ENCODE data around the gene CCDC141.

Gene CCDC141

GRCh38 chr2:178819992-178820391 is 229.9 kb downstream of the CCDC141 start:
- DNase-seq, result no peak

DNA sequence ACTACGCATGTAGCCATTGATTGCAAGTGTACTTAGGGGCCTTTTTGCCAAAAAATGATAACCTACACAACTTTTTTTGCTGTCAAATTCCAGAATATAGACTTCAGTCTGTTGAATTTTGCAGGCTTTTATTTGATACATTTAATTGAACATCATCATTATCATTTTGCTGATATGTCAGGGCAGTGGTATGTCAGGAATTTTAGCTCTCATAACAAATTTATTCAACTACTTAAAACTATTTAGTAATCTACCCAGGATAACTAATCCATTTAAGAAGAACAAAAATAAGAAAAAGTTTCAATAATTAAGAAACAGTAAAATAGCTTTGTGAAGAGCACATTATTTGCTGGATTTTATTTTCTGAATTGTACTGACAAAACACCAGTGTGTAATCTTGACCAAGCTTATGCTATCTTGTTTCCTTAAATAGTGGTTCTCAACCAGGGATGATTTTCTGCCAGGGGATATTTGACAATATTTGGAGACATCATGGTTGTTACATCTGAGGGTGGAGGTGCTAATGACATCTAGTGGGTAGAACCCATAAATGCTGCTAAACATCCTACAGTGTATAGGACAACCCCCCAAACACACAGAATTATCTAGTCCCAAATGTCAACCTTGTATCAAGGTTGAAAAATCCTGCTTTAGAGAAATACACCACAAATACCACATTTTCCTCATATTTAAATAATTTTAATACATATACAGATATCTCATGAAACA is 230.6 kb downstream of the CCDC141 start:
- DNase-seq, result no peak

DNA sequence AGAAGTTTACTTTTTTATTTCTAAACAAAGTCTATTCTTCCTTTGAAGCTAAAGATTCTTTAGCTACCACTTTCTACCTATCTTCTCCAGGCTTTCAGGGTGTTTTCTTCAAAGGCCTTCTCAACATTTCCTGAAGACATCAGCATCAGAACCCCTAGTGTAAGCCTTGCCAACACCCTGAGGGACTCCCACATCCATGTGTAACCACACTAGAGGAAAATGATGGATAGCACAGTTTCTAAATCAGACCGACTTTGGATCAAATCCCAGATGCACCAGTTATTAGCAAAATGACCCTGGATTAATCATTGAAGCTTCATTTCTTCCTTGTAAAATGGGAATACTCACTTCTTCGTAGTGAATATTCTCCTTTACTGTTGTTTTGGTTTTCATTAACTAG is 238.0 kb downstream of the CCDC141 start:
- DNase-seq, result no peak

DNA sequence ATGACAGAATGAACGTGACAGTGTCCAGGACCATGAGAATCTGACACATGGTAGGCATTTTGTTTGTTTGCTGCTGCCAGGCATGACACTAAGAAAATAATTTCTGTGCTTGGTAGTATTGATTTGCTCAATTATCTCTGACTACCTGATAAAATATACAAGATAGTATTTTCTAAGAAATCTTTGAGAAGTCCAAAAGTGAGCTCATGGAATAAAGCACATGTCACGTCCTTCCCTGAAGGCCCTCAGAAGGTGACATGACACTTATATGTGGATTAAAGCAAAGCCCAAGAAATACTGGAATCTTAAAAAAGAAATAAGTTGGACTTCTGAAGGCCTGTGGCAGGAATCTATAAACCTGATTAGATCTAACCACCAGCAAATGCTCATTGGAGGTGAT is 238.9 kb downstream of the CCDC141 start:
- DNase-seq, result no peak

GRCh38 chr2:178810422-178810821 is 239.5 kb downstream of the CCDC141 start:
- DNase-seq, result no peak

DNA sequence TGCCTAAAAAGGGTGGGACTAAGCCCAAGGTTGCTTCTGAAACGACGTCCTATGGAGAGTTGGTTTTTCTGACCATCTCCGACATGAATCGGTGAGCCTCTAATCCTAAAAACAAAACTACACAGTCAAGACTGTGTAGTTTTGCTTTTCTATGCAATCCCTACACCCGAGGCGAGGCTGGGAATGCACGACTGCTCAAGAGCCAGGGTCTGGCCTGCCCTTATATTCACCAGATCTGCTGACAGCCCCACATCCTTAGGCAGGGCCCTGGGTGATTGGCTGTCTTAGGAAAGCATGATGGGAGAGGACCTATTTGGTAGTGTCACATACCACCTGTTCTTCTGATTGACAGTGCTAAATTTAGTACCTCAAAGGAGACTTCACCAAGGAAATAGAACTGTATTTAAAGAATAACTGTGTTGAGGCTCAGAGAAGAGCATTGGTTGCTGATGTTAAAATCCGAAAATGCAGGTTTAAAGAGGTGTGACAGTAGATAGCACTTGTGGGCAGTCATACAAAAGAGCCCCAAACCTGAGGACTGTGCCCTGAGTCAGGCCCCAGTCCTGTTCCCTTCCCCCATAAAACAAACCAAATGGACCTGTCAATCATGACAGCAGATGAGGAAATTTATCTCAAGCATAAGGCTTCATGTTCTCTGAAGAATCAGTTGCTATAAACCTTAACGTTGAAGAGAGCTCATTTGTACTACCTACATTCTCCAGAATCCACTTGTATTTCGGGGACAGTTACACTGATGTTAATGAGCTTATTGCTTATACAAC is 242.5 kb downstream of the CCDC141 start, which contains the start of gene TTN:
TTN (minus strand) TSS at position 197 of the 782 bp plus-strand sequence. CDS start 2,781 bp downstream, outside the sequence.
- DNase-seq, result no peak

GRCh38 chr2:178806543-178806942 is 243.4 kb downstream of the CCDC141 start:
- DNase-seq, result no peak

GRCh38 chr2:178805457-178805856 is 244.5 kb downstream of the CCDC141 start:
- DNase-seq, result no peak

- no peak for DNase-seq
Measured at GRCh38 chr2:178804791-178805190, 245.1 kb downstream of the CCDC141 start.

GRCh38 chr2:178800510-178800909 is 249.4 kb downstream of the CCDC141 start:
- DNase-seq, result no peak

GRCh38 chr2:178799305-178799704 is 250.6 kb downstream of the CCDC141 start:
- no peak for DNase-seq

- no peak for DNase-seq
Measured at GRCh38 chr2:178796079-178796677, 253.8 kb downstream of the CCDC141 start.

DNA sequence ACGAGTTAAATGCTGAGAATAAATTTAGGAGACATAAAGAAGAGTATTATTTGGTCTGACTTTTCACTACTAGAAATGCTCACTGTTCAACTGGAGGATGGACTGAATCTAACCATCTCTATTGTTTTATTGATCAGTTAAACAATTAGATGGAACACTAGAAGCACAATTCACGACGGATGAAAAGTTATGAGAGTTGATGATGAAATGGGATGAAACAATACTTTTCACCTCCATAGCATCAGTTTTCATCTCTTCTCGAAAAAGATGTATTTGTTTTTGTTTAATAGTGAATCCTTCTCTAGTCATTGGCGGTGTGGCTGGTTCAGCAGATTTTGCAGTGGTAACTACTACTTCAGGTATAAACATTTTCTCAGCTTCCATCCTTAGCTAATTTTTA is 262.0 kb downstream of the CCDC141 start:
- no peak for DNase-seq

GRCh38 chr2:178787155-178787554 is 262.8 kb downstream of the CCDC141 start:
- DNase-seq, result no peak

DNA sequence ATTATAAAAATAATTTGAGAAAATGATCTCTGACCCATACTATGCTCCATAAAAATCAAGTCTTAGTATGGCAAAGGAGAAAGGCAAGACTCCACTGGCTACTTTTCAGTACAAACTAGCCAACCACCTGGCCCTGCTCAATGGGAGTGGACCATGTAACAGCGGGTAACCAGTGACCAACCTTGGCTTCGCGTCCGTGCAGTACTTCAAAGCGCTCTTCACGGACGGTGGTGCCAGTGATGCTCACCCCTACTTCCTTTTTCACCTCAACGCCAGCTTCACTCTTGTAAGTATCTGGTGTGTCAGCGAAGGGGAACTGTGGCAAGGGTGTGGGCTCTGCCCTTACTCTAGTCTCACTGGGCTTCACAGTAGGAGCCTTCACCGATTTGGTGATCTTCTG is 266.0 kb downstream of the CCDC141 start:
- no peak for DNase-seq

GRCh38 chr2:178782236-178782635 is 267.7 kb downstream of the CCDC141 start:
- no peak for DNase-seq
